ENCODE measurements around the gene CD163.

DNA sequence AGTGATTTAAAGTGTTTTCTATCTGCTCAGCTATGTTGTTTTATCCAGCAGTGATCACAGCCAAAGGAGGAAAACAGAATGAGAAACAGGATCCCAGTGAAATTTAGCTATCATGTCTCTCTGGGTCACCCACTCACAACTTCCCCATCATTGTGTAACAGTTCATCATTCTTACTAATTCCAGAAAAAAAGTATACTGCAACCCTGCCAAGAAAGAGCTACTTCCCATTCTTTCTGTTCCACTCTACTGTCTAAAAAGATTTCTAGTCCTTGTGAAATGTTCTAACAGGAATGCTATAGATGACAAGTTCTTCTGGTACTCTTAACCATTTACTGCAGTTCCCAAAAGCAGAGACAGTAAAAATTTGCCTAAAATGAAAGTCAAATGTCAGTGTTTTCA is 39.2 kb upstream of the CD163 start:
- no peak for TF ChIP-seq POLR2A (IDR thresholded peaks at IDR 0.05)
- TF ChIP-seq, protein P1, sequence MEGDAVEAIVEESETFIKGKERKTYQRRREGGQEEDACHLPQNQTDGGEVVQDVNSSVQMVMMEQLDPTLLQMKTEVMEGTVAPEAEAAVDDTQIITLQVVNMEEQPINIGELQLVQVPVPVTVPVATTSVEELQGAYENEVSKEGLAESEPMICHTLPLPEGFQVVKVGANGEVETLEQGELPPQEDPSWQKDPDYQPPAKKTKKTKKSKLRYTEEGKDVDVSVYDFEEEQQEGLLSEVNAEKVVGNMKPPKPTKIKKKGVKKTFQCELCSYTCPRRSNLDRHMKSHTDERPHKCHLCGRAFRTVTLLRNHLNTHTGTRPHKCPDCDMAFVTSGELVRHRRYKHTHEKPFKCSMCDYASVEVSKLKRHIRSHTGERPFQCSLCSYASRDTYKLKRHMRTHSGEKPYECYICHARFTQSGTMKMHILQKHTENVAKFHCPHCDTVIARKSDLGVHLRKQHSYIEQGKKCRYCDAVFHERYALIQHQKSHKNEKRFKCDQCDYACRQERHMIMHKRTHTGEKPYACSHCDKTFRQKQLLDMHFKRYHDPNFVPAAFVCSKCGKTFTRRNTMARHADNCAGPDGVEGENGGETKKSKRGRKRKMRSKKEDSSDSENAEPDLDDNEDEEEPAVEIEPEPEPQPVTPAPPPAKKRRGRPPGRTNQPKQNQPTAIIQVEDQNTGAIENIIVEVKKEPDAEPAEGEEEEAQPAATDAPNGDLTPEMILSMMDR (IDR thresholded peaks at IDR 0.05) = no peak

Data from tibial nerve (tissue), 3 donors.